ENCODE results near the gene TXNL1. TPM values are rescaled to one million over a fixed set of nuclear protein-coding genes. Genes with fewer than 3 reads are reported as not detected.

The TXNL1 gene
- total and polyA plus RNA-seq, 12 donors: 44.6 to 264 (median 72.8) TPM

GRCh38 chr18:56570978-56571377 is 67.4 kb downstream of the TXNL1 start:
- intact Hi-C loops (cut with DNase I): loop anchor here in 1 of 2 donors (10.0 kb wide), 2 partner anchors 586 to 1156 kb away; no protein-coding TSS in a partner anchor
- Histone ChIP-seq H3K27ac (no peak overlapping the region), H3K4me3 (no peak overlapping the region), H3K27me3 (no peaks in the 10 kb centered on the region), H3K4me1 (replicated peaks in 1 of 2) (peaks cover 17 to 20% of the 10 kb centered on the region in 2 donors), H3K36me3 (replicated peaks in 1 of 2) (no peaks in the 10 kb centered on the region), H3K9me3 (replicated peaks in 1 of 3) (no peaks in the 10 kb centered on the region)
- 77 to 80% (median 79%) methylated on average over 3 of the region's 3 CpGs for WGBS, 4 donors
- no peak for DNase-seq
- TF ChIP-seq CTCF (IDR thresholded peaks at IDR 0.05): no peak
- TF ChIP-seq POLR2A (IDR thresholded peaks at IDR 0.05): no peak

GRCh38 chr18:56569416-56569815 is 69.0 kb downstream of the TXNL1 start:
- WGBS, 4 donors: 50 to 65% (median 64%) methylated on average over 1 of the region's 1 CpG
- intact Hi-C loops (cut with DNase I): no loop called here
- no peak for DNase-seq
- Histone ChIP-seq H3K27me3 (no peaks in the 10 kb centered on the region), H3K36me3 (replicated peaks in 1 of 2) (no peaks in the 10 kb centered on the region), H3K9me3 (replicated peaks in 1 of 3) (no peaks in the 10 kb centered on the region), H3K4me1 (replicated peaks in 1 of 2) (peaks cover 2 to 5% of the 10 kb centered on the region in 2 donors), H3K27ac (peak overlapping the region in 2 of 5 donors; percentile 20 to 32), H3K4me3 (no peak overlapping the region)
- TF ChIP-seq CTCF (IDR thresholded peaks at IDR 0.05) (no peak), POLR2A (IDR thresholded peaks at IDR 0.05) (no peak)

- Histone ChIP-seq H3K9me3 (replicated peaks in 1 of 3) (no peaks in the 10 kb centered on the region), H3K27ac (peak overlapping the region in 1 of 5 donors; percentile 32), H3K4me1 (replicated peaks in 1 of 2) (peaks cover 0 to under 1% of the 10 kb centered on the region in 2 donors), H3K36me3 (replicated peaks in 1 of 2) (no peaks in the 10 kb centered on the region), H3K27me3 (no peaks in the 10 kb centered on the region), H3K4me3 (no peak overlapping the region)
- no peak for TF ChIP-seq CTCF (IDR thresholded peaks at IDR 0.05)
- no peak for TF ChIP-seq POLR2A (IDR thresholded peaks at IDR 0.05)
- DNase-seq: no peak
- intact Hi-C loops (cut with DNase I): no loop called here
- WGBS, 4 donors: 65 to 80% (median 76%) methylated on average over 4 of the region's 4 CpGs
Observed at GRCh38 chr18:56568986-56569385, 69.4 kb downstream of the TXNL1 start.

GRCh38 chr18:56565551-56566345 is 72.6 kb downstream of the TXNL1 start:
- Histone ChIP-seq H3K4me1 (replicated peaks in 1 of 2) (no peaks in the 10 kb centered on the region), H3K27ac (no peak overlapping the region), H3K27me3 (no peaks in the 10 kb centered on the region), H3K9me3 (replicated peaks in 1 of 3) (no peaks in the 10 kb centered on the region), H3K36me3 (replicated peaks in 1 of 2) (no peaks in the 10 kb centered on the region), H3K4me3 (no peak overlapping the region)
- 60 to 69% (median 69%) methylated on average over 5 of the region's 5 CpGs for WGBS, 4 donors
- TF ChIP-seq CTCF (IDR thresholded peaks at IDR 0.05): no peak
- no peak for TF ChIP-seq POLR2A (IDR thresholded peaks at IDR 0.05)
- intact Hi-C loops (cut with DNase I): no loop called here
- no peak for DNase-seq
